ENCODE data around the gene SAFB.

- TF ChIP-seq POLR2A (IDR thresholded peaks at IDR 0.05) (no peak), CTCF (IDR thresholded peaks at IDR 0.05) (no peak)
These were observed 50.0 kb downstream of the SAFB start for GRCh38 chr19:5672708-5673459.

Measured in gastroesophageal sphincter (tissue), 3 donors.